HG03460 (cell line): ENCODE measurements around the gene AAR2.

ENCODE experiments used
- ATAC-seq: cut with Tn5 transposase; IDR thresholded peaks from one replicate; pipeline ENCODE4 v1.9.1; 2021; ENCODE audit not compliant: unreplicated experiment

Gene AAR2

DNA sequence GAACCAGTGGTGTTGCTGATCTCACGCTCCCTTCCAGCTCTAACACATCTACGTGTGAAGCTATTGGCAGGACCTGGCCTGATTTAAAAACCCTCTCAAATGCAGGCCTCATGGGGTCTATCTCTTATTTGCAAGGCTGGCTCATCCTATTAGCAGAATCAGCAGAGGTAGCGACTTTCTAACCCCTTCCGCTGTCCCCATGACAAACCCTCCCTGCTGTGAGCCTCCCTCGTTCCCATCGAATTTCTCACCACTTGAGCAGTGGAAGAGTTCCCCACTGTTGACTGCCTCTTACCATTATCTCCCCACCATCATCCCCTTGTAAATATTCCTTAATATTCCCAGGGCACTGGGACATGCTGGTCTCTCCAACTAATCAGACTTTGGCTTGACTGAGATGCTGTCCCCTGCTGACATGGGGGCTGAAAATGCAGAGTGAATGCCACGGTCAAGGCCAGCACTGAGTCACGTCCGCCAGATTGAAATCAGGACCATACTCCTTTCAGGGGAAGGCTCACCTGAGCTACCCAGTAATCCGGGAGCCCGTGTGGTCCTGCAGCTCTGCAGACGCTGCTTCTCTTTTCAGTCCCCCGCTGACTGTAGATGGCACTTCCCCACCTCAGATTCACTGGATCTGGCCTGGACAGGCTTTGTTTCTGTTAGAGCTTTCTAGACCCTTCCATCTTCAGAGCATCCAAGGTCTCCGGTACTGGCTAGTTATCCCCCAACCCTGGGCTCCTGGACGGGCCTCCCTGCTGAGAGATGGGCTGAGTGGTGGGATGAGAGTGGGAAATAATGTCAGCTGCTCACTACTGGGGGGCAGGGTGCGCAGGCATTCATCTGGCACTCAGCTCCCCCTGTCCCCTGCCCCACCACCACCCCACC, 23.1 kb downstream of the AAR2 start:
- ATAC-seq, result no peak

DNA sequence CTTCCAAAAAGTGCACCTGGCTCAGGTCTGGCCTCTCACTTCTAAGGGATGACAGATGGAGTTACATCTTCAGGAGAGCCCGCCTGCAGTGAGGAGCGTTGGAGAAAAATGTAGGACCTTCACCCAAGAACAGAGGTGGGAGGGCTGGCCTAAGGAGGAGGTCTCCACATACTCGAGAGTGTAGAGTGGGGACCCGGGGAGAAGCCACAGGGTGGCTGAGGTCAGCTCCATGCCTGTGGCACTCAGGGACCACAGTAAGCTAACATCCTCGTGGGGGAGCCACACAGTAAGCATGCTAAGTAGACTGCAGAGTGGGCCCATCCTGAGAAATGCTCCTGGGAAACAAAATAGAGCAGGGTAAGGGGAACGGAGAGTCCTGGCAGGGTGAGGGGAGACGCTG, 24.0 kb downstream of the AAR2 start:
- ATAC-seq, result no peak

DNA sequence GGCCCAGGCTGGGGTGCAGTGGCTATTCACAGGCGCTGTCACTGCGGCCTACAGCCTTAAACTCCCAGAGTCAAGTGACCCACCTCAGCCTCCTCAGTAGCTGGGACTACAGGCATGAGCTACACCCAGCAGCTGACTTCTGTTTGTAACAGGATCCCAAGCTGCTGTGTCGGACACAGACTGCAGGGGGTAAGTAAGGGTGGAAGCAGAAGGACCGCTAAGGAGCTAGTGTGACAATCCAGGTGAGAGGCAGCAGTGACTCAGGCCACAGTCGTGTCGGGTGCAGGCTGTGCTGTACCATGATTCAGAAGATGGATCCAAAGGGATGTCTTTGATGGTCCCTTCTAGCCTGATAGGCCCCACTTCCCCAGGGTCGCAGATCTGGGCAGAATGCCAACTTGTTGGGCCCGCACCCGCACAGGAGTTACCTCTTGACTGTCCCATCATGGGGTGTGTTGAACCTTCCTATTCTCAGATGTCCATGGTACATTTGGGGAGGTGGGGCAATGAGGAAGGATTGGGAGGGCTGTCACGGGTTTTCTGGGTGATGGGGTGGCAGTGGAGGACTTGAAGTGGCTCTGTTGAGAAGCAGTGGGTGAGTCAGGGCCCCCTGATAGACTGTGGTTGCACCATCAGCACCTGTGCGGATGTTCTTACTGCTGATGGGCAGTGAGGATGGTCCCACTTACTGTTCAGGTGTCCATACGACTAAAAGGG, 25.3 kb downstream of the AAR2 start:
- no peak for ATAC-seq

DNA sequence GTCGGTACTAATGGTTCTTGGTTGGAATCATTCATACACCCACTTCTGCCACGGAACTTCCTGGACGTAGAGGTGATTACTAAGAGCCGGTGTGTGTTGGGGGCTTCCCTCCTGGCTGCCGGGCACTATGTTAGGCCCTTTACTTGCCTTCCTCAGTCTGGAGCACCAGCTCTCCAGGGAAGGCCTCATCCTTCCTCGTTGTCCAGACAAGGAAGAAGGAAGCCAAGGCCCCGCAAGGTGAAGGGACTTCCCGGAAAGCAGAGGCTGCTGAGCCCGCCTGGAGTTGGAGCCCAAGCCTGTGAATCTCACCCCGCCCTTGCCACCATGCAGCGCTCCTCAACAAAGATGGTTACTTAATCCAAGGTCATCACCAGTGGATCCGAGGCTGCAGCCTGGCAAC, 26.2 kb downstream of the AAR2 start:
- no peak for ATAC-seq

DNA sequence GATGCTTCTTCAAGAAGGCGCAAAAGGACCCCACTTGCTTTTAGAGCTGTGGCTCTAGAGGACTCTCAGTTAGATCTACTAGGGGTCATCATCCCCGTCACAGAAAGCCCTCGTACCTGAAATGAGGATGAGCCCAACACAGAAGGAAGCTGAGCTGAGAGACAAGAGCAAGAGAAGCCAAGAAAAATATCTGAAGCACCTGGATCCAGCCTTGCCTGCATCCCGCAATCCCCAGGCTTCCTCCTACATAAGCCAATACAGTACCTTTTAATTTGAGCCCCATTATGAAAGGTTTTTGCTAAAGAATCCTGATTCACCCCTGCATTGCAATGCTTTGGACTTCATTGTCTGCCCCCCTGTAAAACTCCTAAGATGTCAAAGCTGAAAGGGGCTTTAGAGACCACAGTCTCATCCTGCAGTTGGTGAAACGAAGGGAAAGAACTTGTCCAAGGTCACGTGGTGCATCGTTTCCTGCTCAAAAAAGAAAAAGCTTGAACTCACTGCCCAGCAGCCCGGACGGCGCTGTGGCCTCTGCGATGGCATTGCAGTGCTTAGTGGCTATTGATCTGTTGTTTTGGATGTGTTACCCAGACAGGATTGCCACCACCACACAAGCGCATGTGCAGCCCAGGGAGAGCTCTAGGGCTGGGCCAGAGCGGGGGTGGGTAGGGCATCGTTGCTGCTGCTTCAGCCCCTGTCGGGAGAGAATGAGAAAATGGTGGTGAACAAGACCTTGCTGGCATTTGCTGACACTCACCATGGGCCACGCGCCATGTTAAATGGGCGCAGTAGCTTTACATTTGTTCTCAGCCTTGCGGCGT, 28.4 kb downstream of the AAR2 start:
- ATAC-seq, result no peak

DNA sequence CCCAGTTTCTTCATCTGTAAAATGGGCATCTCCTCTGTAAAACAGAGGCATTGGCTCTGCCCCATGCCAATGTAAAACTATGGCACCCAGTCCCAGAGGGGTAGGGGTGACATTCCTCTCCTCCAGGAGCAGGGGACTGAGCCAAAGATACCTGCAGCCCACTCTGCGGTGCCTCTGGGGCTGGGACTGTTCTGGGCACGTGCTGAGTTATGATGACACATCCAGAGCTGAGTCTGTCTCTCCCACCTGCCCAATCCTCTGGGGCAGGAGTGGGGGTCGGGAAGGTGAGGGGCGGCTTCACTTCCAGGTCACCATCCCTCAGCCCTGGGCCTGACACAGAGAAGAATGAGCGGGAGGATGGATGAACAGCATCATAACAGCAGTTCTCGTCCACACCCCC, 29.9 kb downstream of the AAR2 start:
- no peak for ATAC-seq

DNA sequence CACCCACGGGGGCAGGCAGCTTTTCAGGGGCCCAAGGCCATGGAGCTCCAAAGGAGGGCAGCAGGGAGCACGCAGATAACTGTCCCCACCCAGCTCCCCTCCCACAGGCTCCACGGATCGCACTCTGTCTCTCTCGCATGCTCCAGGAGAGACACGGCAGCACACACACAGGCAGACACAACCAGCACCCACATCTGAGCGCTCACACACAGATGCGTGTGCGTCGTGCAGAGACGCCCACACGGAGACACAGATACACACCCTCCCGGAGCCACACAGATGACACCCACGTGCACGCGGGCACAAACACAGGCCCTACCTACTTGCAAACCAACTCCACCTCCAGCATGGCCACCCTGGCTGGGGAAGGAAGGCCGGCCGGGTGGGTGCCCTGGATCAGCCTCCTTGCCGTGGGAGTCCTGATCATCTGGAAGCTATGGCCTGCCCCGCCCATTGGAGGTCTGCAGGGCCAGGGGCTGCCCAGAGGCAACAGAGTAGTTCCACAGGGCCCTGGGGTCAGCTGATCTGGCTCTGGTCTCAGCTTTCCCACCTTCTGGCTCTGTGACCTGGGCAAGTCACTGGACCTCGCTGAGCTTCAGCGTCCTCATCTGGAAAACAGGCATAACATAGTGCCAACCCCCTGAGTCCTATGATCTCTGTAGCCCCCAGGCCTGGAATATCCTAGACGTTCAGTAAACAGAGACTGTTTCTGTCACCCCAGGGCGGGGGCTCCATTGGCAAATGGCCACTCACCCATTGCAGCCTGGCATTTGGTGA, 31.5 kb downstream of the AAR2 start:
- no peak for ATAC-seq

DNA sequence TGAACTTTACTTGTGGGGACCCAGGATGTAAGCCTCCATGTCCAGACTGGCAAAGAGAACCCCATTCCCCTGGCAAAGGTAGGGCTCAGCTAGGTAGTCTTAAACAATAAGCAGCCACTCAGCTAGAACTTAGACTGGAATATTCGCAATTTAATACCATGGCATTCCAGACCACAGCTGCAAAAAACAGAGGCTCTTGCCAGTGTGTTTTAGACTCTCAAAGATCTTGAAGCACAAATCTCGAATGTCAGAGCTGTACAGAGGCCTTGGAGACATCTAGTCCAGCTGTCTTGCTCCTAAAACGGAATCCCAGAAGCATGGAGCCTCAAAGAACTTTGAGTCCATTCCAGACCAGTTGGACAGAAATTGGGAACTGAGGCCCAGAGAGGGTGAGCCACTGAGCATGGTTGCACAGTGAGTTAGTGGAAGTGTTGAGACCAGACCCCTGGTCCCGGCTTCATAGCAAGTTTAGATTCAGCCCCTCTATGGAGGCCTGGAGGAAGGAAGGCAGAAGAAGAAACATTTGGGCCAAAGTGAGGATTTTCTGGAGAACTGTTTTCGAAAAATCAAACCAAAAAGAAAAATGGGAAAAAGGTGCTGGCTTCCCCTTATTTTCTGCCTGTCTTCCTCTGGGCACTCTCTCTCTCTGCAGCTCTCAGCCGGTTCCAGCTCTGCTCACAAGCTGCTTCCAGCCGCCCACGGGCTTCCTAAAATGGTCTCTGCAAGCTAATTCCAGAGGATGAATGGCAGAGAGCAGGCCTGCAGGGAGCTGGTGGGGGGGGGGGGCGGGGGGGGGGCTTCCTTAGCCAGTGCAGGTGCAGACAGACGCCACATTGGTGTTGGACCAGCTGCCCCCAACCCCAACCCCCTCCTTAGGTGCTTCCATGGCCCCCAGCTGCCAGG, 32.4 kb downstream of the AAR2 start:
- no peak for ATAC-seq

DNA sequence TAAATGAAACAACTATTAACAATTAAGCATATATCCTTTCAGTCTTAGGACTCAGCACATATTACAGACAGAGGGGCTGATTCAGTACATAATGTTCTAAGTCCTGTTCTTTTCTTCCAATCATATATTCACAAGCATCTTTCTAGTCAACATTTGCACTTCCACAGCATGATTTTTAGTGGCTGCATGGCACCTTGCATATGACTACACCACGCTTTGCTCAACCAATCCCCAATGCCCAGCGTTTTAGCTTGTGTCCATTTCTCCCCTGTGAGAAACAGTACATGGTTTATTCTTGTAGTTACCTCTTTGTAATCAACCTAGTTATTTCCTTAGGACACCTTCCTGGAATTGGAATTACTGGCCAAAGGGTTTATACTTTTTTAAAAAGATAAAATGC, 33.2 kb downstream of the AAR2 start:
- ATAC-seq, result no peak

DNA sequence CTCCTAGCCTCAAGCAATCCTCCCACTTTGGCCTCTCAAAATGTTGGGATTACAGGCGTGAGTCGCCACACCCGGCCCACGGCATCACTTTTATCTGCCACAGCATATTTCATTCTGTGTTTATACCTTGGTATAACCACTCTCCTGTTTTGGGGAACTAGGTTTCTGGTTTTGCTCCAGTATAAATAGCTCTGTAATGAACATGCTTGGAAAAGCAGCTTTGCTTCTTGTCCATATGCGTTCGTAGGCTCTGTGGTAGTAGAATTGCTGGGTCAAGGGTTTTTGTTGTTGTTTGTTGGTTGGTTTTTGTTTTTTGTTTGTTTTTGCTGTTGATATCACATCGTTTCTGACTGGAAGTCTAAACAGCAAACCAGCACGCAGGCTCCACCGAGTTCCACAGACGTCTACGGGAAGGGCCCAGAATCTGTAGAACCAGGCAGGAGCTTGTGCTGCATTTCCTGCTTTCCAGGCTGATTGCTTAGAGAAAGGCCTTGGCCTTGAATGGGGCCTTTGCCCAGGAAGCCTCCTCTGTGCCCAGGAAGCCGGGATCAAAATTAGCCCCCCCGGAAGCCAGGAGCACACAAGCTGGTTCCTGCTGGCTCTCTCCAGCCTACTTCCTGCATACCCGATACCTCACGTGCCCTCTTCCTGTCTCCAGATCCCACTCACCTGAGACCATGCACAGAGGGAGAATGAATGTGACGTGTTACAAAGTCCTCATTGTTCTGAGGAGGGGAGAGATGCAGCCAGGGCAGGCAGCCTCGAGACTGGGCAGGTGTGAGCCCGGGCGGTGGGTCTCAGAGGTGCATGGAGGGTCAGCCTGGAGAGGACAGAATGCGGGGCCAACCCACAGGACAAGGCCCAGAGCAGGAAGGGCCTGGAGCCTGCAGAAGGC, 34.7 kb downstream of the AAR2 start:
- ATAC-seq, result no peak

DNA sequence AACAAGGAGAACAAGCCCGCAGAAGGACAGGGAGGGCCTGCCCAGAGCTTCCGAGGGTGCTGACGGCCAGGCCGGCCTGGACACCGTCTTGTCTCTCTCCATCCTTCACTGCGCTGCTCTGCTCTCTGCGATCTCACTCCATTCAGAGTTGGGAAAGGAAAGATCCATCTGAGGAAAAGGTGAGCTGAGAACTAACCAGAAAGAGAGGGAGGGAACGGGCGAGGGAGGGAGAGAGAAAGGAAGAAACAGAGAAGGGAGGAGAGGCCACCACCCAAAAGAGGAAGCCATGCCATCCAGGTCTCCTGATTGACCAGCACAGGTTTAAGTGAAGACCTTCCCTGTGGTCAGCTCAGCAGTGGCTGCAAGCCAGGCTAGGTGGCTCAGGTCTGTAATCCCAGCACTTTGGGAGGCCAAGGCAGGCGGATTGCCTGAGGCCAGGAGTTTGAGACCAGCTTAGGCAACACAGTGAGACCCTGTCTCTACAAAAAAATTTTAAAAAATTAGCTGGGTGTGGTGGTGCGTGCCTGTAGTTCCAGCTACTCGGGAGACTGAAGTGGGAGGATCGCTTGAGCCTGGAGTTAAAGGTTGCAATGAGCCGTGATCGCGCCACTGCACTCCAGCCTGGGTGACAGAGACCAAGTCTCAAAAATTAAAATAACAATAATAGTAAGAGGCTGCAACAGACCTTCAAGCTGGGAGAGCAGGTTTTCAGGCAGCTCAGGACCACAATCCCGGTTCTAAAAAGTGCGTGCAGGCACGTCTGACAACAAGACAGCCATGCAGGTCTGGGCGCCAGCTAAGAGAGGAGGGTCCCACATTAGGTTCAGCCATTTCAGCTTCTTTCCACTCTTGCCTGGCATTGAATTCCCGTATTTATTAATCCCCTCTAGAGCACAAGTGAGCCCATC, 35.6 kb downstream of the AAR2 start:
- ATAC-seq, result no peak

DNA sequence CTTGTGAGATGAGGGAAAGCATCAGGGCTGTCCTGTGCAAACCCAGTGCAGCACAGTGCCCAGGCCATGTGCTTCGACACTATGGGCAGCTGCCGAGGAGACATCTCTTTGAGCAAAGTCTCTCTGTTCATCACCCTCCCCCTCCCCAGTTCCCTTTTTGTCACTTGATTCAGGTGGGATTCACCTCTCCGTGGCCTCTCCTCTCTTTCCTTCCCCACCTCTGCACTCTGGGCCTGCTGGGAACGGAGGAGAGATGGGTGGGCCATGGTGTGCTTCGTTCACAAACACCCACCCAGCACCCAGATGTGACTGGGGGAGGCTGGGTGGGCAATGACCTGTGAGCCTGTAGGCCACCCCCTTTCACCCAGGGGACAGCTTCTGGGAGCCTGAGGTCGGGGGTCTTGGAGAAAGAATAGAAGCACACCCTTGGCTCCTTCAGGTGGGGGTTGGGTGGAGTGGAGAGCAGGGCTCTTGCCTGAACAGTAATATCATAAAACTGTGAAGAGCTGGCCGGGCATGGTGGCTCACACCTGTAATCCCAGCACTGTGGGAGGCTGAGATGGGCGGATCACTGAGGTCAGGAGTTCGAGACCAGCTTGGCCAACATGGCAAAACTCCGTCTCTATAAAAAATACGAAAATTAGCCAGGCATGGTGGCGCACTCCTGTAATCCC, 36.4 kb downstream of the AAR2 start:
- ATAC-seq, result no peak

DNA sequence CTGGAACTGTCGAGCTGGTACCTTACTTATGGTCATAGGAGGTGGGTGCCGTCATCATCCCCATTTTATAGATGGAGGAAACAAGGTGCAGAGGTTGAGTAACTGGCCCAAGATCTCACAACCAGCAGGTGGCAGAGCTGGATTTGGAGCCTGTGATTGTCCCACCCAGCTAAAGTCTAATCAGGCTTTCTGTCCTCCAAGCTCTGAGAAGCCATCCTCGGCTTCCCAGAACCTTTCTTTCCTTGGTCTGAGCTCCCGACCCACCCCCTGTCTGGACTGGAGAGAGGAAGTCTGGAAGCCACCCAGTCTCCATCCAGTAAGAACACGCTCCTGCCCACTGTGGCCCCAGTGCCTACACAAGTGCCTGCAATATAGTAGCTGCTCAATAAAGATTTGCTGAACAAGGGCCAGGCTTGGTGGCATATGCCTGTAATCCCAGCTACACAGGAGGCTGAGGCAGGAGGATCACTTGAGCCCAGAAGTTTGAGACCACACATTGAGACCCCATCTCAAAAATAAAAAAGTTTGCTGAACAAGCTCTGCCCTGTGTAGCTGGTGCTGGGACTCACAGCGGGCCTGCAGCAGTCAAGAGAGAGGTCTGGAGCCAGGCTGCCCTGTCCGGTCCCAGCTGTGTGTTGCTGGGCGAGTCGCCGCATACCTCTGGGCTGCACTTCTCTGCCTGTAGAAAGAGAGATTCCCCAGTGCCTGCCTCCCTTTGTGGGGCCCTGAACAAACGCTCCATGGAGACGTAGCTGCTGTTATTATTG, 37.3 kb downstream of the AAR2 start:
- ATAC-seq, result no peak

DNA sequence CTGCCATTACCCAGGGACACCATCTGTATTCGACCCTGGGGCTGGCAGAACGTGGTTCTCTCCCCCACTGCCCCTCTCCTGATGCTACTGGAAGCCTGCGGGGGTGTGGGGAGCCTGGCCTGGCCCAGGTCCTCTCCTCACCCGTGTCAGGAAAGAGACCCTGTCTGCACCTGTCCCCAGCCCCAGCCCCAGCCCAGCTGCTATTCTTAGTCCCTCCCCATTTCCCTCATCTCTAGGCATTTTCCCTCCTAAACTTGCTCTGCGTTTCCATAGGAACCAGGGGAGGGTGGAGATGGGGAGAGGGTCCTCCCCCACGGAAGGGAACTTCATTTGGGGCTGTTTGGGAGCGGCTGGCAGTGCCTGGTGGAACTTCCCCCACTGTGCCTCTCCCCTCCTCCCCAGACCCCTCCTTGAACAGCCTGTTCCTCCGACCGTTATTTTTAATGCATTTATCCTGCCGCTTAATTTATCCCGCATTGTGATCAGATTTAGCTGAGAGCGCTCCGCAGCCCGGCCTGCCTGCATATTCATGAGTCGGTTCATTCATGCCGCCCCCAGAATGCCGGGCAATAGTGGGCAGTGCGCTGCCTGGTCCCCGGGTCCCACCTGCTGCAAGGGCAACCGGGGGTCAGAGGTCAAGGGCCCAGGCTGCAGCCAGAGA, 38.0 kb downstream of the AAR2 start:
- ATAC-seq, result no peak

DNA sequence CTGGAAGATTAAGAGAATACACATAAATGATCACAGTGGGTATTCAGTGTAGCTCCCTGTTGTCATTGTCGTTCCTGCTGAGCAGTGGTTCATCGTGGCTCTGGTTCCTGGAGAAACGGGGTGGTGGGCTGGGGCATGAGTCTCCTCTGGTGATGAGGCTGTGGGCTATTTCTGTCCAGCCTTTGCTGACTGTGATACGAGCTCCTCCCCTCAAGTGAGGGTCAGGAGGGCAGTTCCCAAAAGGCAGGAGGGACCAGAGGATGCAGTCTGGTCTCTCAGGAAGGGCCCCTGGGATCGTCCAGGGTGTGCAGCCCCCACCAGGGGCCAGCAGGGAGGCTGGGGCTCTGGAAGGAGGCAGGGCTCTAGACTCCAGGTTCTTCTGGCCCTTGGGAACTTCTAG, 38.7 kb downstream of the AAR2 start:
- no peak for ATAC-seq
